ENCODE data around the gene PTGR3.

The PTGR3 gene

GRCh38 chr18:75227535-75228296 lies 18.8 kb upstream of the PTGR3 start:
- Histone ChIP-seq H3F3A (ENCODE audit: insufficient read depth, low read length) (no peaks in the 10 kb centered on the region), H3K4me3 (ENCODE audit: low read depth, low read length, poor library complexity, severe bottlenecking) (no peak overlapping the region), H3K36me3 (ENCODE audit: insufficient read depth, low read length) (no peaks in the 10 kb centered on the region), H3K4me1 (ENCODE audit: insufficient read depth, low read length, severe bottlenecking) (no peaks in the 10 kb centered on the region), H3K27ac (ENCODE audit: low read depth, low read length, poor library complexity, severe bottlenecking) (no peak overlapping the region), H3K9me3 (ENCODE audit: low read length) (no peaks in the 10 kb centered on the region), H3K4me2 (ENCODE audit: low read length) (no peak overlapping the region), H3K9ac (ENCODE audit: low read length) (no peak overlapping the region), H3K9me2 (ENCODE audit: low read depth, low read length) (no peaks in the 10 kb centered on the region), H2AFZ (ENCODE audit: low read length) (no peak overlapping the region), H3K79me2 (ENCODE audit: insufficient read depth, low read length) (no peaks in the 10 kb centered on the region), H4K20me1 (ENCODE audit: insufficient read depth, low read length) (no peaks in the 10 kb centered on the region), H3K27me3 (ENCODE audit: insufficient read depth, low read length) (no peaks in the 10 kb centered on the region)
- TF ChIP-seq EZH2 (IDR thresholded peaks at IDR 0.05; ENCODE audit: borderline replicate concordance, low read length) (no peak), CTCF (IDR thresholded peaks at IDR 0.05; ENCODE audit: low read length) (no peak)

GRCh38 chr18:75226956-75227316 lies 18.0 kb upstream of the PTGR3 start:
- H2AFZ ChIP-seq (ENCODE audit: low read length) = no peak overlapping the region
- H3K9me3 ChIP-seq (ENCODE audit: low read length) = no peaks in the 10 kb centered on the region
- H3K9me2 ChIP-seq (ENCODE audit: low read depth, low read length) = no peaks in the 10 kb centered on the region
- no peaks in the 10 kb centered on the region for H3K79me2 ChIP-seq (ENCODE audit: insufficient read depth, low read length)
- no peaks in the 10 kb centered on the region for H4K20me1 ChIP-seq (ENCODE audit: insufficient read depth, low read length)
- no peaks in the 10 kb centered on the region for H3K27me3 ChIP-seq (ENCODE audit: insufficient read depth, low read length)
- H3F3A ChIP-seq (ENCODE audit: insufficient read depth, low read length) = no peaks in the 10 kb centered on the region
- H3K9ac ChIP-seq (ENCODE audit: low read length) = no peak overlapping the region
- TF ChIP-seq EZH2 (IDR thresholded peaks at IDR 0.05; ENCODE audit: borderline replicate concordance, low read length) = no peak
- TF ChIP-seq CTCF (IDR thresholded peaks at IDR 0.05; ENCODE audit: low read length) = no peak
- H3K4me3 ChIP-seq (ENCODE audit: low read depth, low read length, poor library complexity, severe bottlenecking) = no peak overlapping the region
- H3K27ac ChIP-seq (ENCODE audit: low read depth, low read length, poor library complexity, severe bottlenecking) = no peak overlapping the region
- no peaks in the 10 kb centered on the region for H3K4me1 ChIP-seq (ENCODE audit: insufficient read depth, low read length, severe bottlenecking)
- no peaks in the 10 kb centered on the region for H3K36me3 ChIP-seq (ENCODE audit: insufficient read depth, low read length)
- no peak overlapping the region for H3K4me2 ChIP-seq (ENCODE audit: low read length)

- Histone ChIP-seq H3K9me2 (ENCODE audit: low read depth, low read length) (no peaks in the 10 kb centered on the region), H3K9ac (ENCODE audit: low read length) (no peak overlapping the region), H3K79me2 (ENCODE audit: insufficient read depth, low read length) (no peaks in the 10 kb centered on the region), H2AFZ (ENCODE audit: low read length) (no peak overlapping the region), H3K27ac (ENCODE audit: low read depth, low read length, poor library complexity, severe bottlenecking) (no peak overlapping the region), H4K20me1 (ENCODE audit: insufficient read depth, low read length) (no peaks in the 10 kb centered on the region), H3K9me3 (ENCODE audit: low read length) (no peaks in the 10 kb centered on the region), H3K4me1 (ENCODE audit: insufficient read depth, low read length, severe bottlenecking) (no peaks in the 10 kb centered on the region), H3K27me3 (ENCODE audit: insufficient read depth, low read length) (no peaks in the 10 kb centered on the region), H3F3A (ENCODE audit: insufficient read depth, low read length) (no peaks in the 10 kb centered on the region), H3K36me3 (ENCODE audit: insufficient read depth, low read length) (no peaks in the 10 kb centered on the region), H3K4me3 (ENCODE audit: low read depth, low read length, poor library complexity, severe bottlenecking) (no peak overlapping the region), H3K4me2 (ENCODE audit: low read length) (no peak overlapping the region)
- TF ChIP-seq CTCF (IDR thresholded peaks at IDR 0.05; ENCODE audit: low read length) = no peak
- no peak for TF ChIP-seq EZH2 (IDR thresholded peaks at IDR 0.05; ENCODE audit: borderline replicate concordance, low read length)
Observed at GRCh38 chr18:75226286-75226955, 17.5 kb upstream of the PTGR3 start.

Measured in OCI-LY1 (cell line).